CD4-positive, alpha-beta T cell treated with Interleukin-4 for 4 hours (primary cell): Measurements from ENCODE around the gene DMAC2L.
A peak's percentile ranks its signal among the peaks of the same experiment; 100 is the strongest.
"Not testable (repeated sequence)": the region's sequence is repeated elsewhere in the genome, so short reads cannot be mapped to it uniquely, and the experiment has no call there.

ENCODE experiments used
- DNase-seq: peaks from one replicate; pipeline ENCODE4 v3.0.0-alpha.2; 2020

Gene DMAC2L

GRCh38 chr14:50357753-50358395, 45.8 kb downstream of the DMAC2L start:
- no peak for DNase-seq

DNA sequence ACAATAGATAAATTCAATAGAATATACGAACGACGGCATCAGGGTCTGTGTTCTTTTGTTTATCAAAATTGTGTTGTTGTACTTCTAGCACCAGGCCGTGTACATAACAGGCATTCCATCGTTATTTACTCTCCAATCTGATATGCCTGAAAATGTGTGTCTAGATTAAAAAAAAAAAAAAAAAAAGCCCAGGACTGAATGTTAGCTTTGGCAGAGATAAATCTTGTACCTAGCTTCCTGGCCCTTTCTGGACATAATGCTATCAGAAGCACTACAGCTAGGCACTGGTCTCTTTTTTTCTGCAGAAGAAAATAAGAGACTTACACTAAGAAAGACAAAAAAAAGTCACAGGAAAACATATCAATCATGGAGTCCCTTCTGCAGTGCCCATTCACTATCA, 47.5 kb downstream of the DMAC2L start:
- DNase-seq, result no peak

GRCh38 chr14:50360093-50360492, 48.0 kb downstream of the DMAC2L start:
- no peak for DNase-seq

- DNase-seq, result no peak
These were observed 48.7 kb downstream of the DMAC2L start for GRCh38 chr14:50360851-50361250.

GRCh38 chr14:50361473-50362403, 49.6 kb downstream of the DMAC2L start:
- not testable (repeated sequence) for DNase-seq

DNA sequence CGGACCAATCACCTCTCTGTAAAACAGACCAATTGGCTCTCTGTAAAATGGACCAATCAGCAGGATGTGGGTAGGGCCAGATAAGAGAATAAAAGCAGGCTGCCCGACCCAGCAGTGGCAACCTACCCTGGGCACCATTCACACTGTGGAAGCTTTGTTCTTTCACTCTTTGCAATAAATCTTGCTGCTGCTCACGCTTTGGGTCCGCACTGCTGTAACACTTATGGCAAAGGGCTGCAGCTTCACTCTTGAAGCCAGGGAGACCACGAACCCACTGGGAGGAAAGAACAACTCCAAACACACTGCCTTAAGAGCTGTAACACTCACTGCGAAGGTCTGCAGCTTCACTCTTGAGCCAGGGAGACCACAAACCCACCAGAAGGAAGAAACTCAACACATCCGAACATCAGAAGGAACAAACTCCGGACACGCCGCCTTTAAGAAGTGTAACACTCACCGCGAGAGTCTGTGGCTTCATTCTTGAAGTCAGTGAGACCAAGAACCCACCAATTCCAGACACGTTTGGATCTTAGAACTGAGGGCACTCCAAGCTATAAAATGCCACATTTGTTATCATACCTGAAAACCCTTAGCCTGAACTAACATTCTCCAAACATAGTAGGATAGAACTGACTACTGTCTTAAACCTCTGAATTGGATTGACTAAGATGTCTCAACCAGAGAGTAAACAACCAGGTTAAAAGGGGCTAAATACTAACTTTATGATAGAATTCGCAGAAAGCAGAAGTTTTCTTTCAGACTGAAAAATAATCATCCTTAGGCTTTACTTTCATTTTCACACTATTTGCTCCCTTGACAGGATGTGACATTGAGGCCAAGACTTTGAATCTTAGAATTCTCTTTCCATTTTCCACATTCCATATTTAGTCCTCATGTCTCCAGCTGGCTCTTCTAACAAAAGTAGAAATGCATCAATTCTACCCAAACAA, 50.9 kb downstream of the DMAC2L start:
- DNase-seq, result peak; percentile 40

GRCh38 chr14:50363714-50364111, 51.6 kb downstream of the DMAC2L start:
- DNase-seq, result peak; percentile 72

- DNase-seq, result no peak
These were observed 52.7 kb downstream of the DMAC2L start for GRCh38 chr14:50364792-50365191.

- not testable (repeated sequence) for DNase-seq
These were observed 53.4 kb downstream of the DMAC2L start for GRCh38 chr14:50365572-50365971.

GRCh38 chr14:50366115-50366514, 54.0 kb downstream of the DMAC2L start:
- no peak for DNase-seq

DNA sequence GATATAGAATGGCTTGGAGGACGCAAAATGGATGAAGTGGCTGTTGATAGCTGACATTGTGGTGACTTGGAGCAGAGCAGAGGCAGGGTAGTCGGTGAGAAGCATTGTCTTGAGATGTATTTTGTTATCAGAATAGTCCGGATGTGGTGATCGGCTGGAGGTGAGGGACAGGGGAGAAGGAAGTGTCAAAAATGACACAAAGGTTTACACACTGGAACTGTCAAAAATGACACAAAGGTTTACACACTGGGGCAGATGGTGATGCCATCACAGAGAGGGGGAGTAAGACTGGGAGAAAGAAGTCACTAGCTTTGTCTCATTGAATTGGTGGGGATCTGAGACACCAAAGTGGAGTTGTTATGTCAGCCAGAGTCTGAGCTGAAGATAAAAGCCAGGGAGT, 54.5 kb downstream of the DMAC2L start:
- no peak for DNase-seq

DNA sequence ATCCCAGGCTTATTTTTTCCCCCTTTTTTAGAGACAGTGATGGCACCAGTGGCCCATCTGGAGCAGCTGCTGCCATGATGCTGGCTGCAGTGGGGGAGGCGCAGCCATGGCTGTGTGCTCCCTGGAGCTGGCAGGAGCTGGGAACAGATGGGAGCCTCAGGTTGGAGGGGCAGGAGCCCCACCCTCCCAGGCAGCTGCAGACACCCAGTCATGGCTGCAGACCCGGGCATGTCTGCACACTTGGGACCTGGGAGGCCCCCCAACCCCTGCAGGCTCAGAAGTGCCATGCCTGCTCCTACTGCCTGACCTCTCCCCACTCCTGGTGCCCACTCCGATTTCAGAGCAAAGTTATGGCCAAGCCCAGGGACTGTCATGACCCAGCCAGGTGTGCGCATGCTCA, 59.4 kb downstream of the DMAC2L start:
- no peak for DNase-seq

DNA sequence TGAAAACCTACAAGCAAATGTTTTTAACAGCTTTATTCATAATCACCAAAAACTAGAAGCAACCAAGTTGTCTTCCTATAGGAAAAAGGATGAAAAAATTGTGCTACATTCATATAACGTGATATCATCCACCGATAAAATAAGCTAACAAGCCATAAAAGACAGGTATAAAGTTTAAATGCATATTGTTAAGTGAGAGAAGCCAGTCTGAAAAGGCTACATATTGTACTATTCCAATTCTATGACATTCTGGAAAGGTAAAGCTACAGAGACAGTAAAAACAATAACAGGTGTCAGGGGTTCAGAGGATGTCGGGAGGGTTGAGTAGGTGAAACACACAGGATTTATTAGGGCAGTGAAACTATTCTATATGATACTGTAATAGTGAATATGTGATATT, 61.8 kb downstream of the DMAC2L start:
- DNase-seq, result no peak

GRCh38 chr14:50375760-50376159, 63.6 kb downstream of the DMAC2L start:
- no peak for DNase-seq
